SK-N-SH (cell line): ENCODE results near the gene LPCAT2. TPM values are rescaled to one million over a fixed set of nuclear protein-coding genes. Genes with fewer than 3 reads are reported as not detected.
A peak's percentile ranks its signal among the peaks of the same experiment; 100 is the strongest.

ENCODE experiments used
- CTCF ChIA-PET: fragments of 300-600, 350-600 bp; formaldehyde crosslinking; extraction: SDS; loops from one replicate; lab custom pipeline; 2021; lab: Yijun Ruan, JAX
- POLR2A ChIA-PET: fragments of 350-600 bp; sonication (Branson Sonifier 250); formaldehyde crosslinking; extraction: SDS; loops from one replicate; lab custom pipeline; 2020; ENCODE audit warnings: antibody characterized with exemption, inconsistent platforms; lab: Yijun Ruan, JAX
- DNase-seq: peaks from one replicate; pipeline ENCODE4 v3.0.0; 2012
- H2AFZ ChIP-seq: fragments of 200-600 bp; sonication (generic); 2 replicates; pipeline ENCODE4 v1.8.1; 2016; ENCODE audit warnings: antibody characterized with exemption, mild to moderate bottlenecking, low read depth
- H3F3A ChIP-seq: fragments of 200-600 bp; sonication (generic); replicated peaks from 2 replicates; pipeline ENCODE3; 2016; ENCODE audit warnings: antibody characterized with exemption, mild to moderate bottlenecking; ENCODE audit not compliant: insufficient read depth
- H3K27ac ChIP-seq, 2 experiments: fragments of 200-500 bp in 1 of 2; fragments of 200-600 bp in 1 of 2; sonication (Bioruptor generic) in 1 of 2; sonication (generic), shearing (Covaris generic) in 1 of 2; 2 replicates each; pipeline versions ENCODE4 v1.5.1 to v1.6.1; 2014 to 2016; ENCODE audit warnings: low read depth in 2 of 2, inconsistent platforms in 1 of 2, low read length in 1 of 2, mild to moderate bottlenecking in 1 of 2, mixed read lengths in 1 of 2
- H3K27me3 ChIP-seq: fragments of 200-600 bp; sonication (generic), shearing (Covaris generic); 2 replicates; pipeline ENCODE4 v1.6.1; 2016; ENCODE audit warnings: mixed run types; ENCODE audit not compliant: insufficient read depth
- H3K36me3 ChIP-seq, 2 experiments: fragments of 200-500 bp in 1 of 2; fragments of 200-600 bp in 1 of 2; sonication (Bioruptor generic) in 1 of 2; sonication (generic) in 1 of 2; replicated peaks in 1 of 2; 2 replicates each; pipeline versions ENCODE3 to v1.5.1; 2014 to 2016; ENCODE audit warnings: low read length in 1 of 2, mild to moderate bottlenecking in 1 of 2; ENCODE audit not compliant: insufficient read depth in 2 of 2, control insufficient read depth in 1 of 2
- H3K4me1 ChIP-seq, 2 experiments: fragments of 200-500 bp in 1 of 2; fragments of 200-600 bp in 1 of 2; sonication (Bioruptor generic) in 1 of 2; sonication (generic), shearing (Covaris generic) in 1 of 2; 2 replicates each; pipeline versions ENCODE4 v1.5.1 to v1.6.1; 2014 to 2016; ENCODE audit warnings: low read depth in 1 of 2, low read length in 1 of 2, mixed run types in 1 of 2; ENCODE audit not compliant: insufficient read depth in 2 of 2, control insufficient read depth in 1 of 2
- H3K4me2 ChIP-seq: fragments of 200-600 bp; sonication (generic), shearing (Covaris generic); 2 replicates; pipeline ENCODE4 v1.6.1; 2017; ENCODE audit warnings: mixed run types
- H3K4me3 ChIP-seq, 2 experiments: fragments of 200-500 bp in 1 of 2; fragments of 200-600 bp in 1 of 2; sonication (Bioruptor generic) in 1 of 2; sonication (generic), shearing (Covaris generic) in 1 of 2; 2 replicates each; pipeline versions ENCODE4 v1.5.1 to v1.8.1; 2014 to 2016; ENCODE audit warnings: low read depth in 2 of 2, inconsistent platforms in 1 of 2, low read length in 1 of 2, mild to moderate bottlenecking in 1 of 2, mixed read lengths in 1 of 2, moderate library complexity in 1 of 2
- H3K79me2 ChIP-seq: fragments of 200-600 bp; sonication (generic); 2 replicates; pipeline ENCODE4 v1.8.1; 2017; ENCODE audit warnings: mild to moderate bottlenecking; ENCODE audit not compliant: insufficient read depth
- H3K9ac ChIP-seq: fragments of 200-600 bp; sonication (generic); 2 replicates; pipeline ENCODE4 v1.6.1; 2017; ENCODE audit warnings: mixed run types
- H3K9me2 ChIP-seq: fragments of 200-600 bp; sonication (generic); 2 replicates; pipeline ENCODE4 v1.6.1; 2017; ENCODE audit warnings: mixed run types
- H3K9me3 ChIP-seq: fragments of 200-600 bp; sonication (generic); 2 replicates; pipeline ENCODE4 v1.6.1; 2017; ENCODE audit warnings: mixed run types, mild to moderate bottlenecking, moderate library complexity
- H4K20me1 ChIP-seq: fragments of 200-600 bp; sonication (generic); 2 replicates; pipeline ENCODE4 v1.6.1; 2017; ENCODE audit warnings: mild to moderate bottlenecking, mixed run types; ENCODE audit not compliant: insufficient read depth
- ELF1 ChIP-seq: IDR thresholded peaks from 2 replicates; pipeline ENCODE4 v1.4.0; 2012
- EP300 ChIP-seq, 2 experiments: IDR thresholded peaks; 2 replicates each; pipeline versions ENCODE4 v1.4.0 to v1.6.1; 2012; ENCODE audit warnings: borderline replicate concordance in 1 of 2, low read depth in 1 of 2, low read length in 1 of 2
- EZH2phosphoT487 ChIP-seq: fragments of 200-600 bp; sonication (generic); IDR thresholded peaks from 2 replicates; pipeline ENCODE4 v1.6.1; 2017; ENCODE audit warnings: low read depth, mixed run types, mild to moderate bottlenecking, antibody characterized with exemption, moderate library complexity, borderline replicate concordance
- FOSL2 ChIP-seq: IDR thresholded peaks from 2 replicates; pipeline ENCODE4 v1.4.0; 2012; ENCODE audit warnings: low read depth, mild to moderate bottlenecking, moderate library complexity, borderline replicate concordance
- FOXJ3 ChIP-seq: sonication (generic); formaldehyde crosslinking; IDR thresholded peaks from 2 replicates; pipeline ENCODE4 v1.5.1; 2020; ENCODE audit warnings: mild to moderate bottlenecking, missing genetic modification reagents
- FOXM1 ChIP-seq: IDR thresholded peaks from 2 replicates; pipeline ENCODE4 v1.4.0; 2012; ENCODE audit warnings: low read depth, mild to moderate bottlenecking
- GABPA ChIP-seq: IDR thresholded peaks from 2 replicates; pipeline ENCODE4 v1.4.0; 2012; ENCODE audit warnings: low read depth, mild to moderate bottlenecking
- GATA2 ChIP-seq: sonication (generic); formaldehyde crosslinking; IDR thresholded peaks from 2 replicates; pipeline ENCODE4 v1.5.0; 2020; ENCODE audit warnings: mild to moderate bottlenecking, missing genetic modification reagents
- JUND ChIP-seq: IDR thresholded peaks from 2 replicates; pipeline ENCODE4 v1.4.0; 2012
- MEF2A ChIP-seq: IDR thresholded peaks from 2 replicates; pipeline ENCODE4 v1.4.0; 2012; ENCODE audit warnings: low read depth, borderline replicate concordance
- MXI1 ChIP-seq: IDR thresholded peaks from 2 replicates; pipeline ENCODE4 v1.6.1; 2012; ENCODE audit warnings: mild to moderate bottlenecking, low read depth, low read length, improper control_type of control experiment
- NRF1 ChIP-seq: IDR thresholded peaks from 2 replicates; pipeline ENCODE4 v1.6.1; 2012; ENCODE audit warnings: low read depth, mild to moderate bottlenecking, low read length
- RCOR1 ChIP-seq: fragments of 150-350 bp; IDR thresholded peaks from 2 replicates; pipeline ENCODE4 v1.6.1; 2017; ENCODE audit warnings: antibody characterized with exemption, low read length
- REST ChIP-seq: IDR thresholded peaks from 2 replicates; pipeline ENCODE4 v1.6.1; 2012; ENCODE audit warnings: mild to moderate bottlenecking, low read depth, low read length, moderate library complexity
- RFX5 ChIP-seq: IDR thresholded peaks from 2 replicates; pipeline ENCODE4 v1.6.1; 2012; ENCODE audit warnings: mild to moderate bottlenecking, improper control_type of control experiment, low read length
- RXRA ChIP-seq: IDR thresholded peaks from 2 replicates; pipeline ENCODE4 v1.4.0; 2012; ENCODE audit warnings: low read depth, mild to moderate bottlenecking, borderline replicate concordance
- SIN3A ChIP-seq: IDR thresholded peaks from 2 replicates; pipeline ENCODE4 v1.6.1; 2012; ENCODE audit warnings: low read depth, mild to moderate bottlenecking, low read length, moderate library complexity, borderline replicate concordance
- TAF1 ChIP-seq: IDR thresholded peaks from 2 replicates; pipeline ENCODE4 v1.6.1; 2012; ENCODE audit warnings: low read depth, mild to moderate bottlenecking, low read length, moderate library complexity, borderline replicate concordance
- TCF12 ChIP-seq: IDR thresholded peaks from 2 replicates; pipeline ENCODE4 v1.4.0; 2012
- USF1 ChIP-seq: IDR thresholded peaks from 2 replicates; pipeline ENCODE4 v1.4.0; 2012; ENCODE audit warnings: low read depth, borderline replicate concordance
- USF2 ChIP-seq: fragments of 150-350 bp; IDR thresholded peaks from 2 replicates; pipeline ENCODE4 v1.6.1; 2017; ENCODE audit warnings: antibody characterized with exemption, low read length, low read depth, borderline replicate concordance
- YY1 ChIP-seq: IDR thresholded peaks from 2 replicates; pipeline ENCODE4 v1.4.0; 2012; ENCODE audit warnings: low read depth, mild to moderate bottlenecking
- WGBS: methylation state at CpG from one replicate; pipeline ENCODE4 v1.1.6; 2017; ENCODE audit warnings: low lambda C conversion rate; 5-methylcytosine and 5-hydroxymethylcytosine counted together
- polyA plus RNA-seq, 3 experiments: library from polyadenylated mRNA; depleted of rRNA; stranded (reverse); fragments of >200 nt; gene quantifications; 2 replicates each; pipeline ENCODE4 v1.2.3, GENCODE V29; 2012

The LPCAT2 gene
- polyA plus RNA-seq, 1 of the 3 experiments (the other 2 are of a cell fraction), result 9.1 TPM

- H3K36me3 ChIP-seq, result peaks cover 55 to 79% of the 10 kb centered on the region in 2 experiments
- H3K9me2 ChIP-seq, result no peaks in the 10 kb centered on the region
- H3K4me1 ChIP-seq, result peaks cover 51 to 65% of the 10 kb centered on the region in 2 experiments
- CTCF ChIA-PET, result interaction anchor here (0.8 to 2.2 kb wide), 3 partner anchors 31 to 210 kb away, joined by 3 to 11 read pairs (median 3); no protein-coding TSS in a partner anchor
- H2AFZ ChIP-seq, result no peak overlapping the region
- H3K4me3 ChIP-seq, result no peak overlapping the region
- H3F3A ChIP-seq, result peaks cover 84% of the 10 kb centered on the region
- TF ChIP-seq GATA2, result no peak
- TF ChIP-seq GABPA, result no peak
- no peak for TF ChIP-seq FOXM1
- TF ChIP-seq RCOR1, result no peak
- TF ChIP-seq MEF2A, result no peak
- TF ChIP-seq RXRA, result no peak
- no peak for TF ChIP-seq USF2
- no peak for TF ChIP-seq ELF1
- TF ChIP-seq FOSL2, result no peak
- no peak for TF ChIP-seq USF1
- TF ChIP-seq SIN3A, result no peak
- TF ChIP-seq EP300 (IDR thresholded peaks at IDR 0.05; ENCODE audit: borderline replicate concordance in 1 of 2, low read depth in 1 of 2, low read length in 1 of 2), result no peak
- TF ChIP-seq TCF12, result no peak
- TF ChIP-seq MXI1, result no peak
- H3K9me3 ChIP-seq, result no peaks in the 10 kb centered on the region
- DNase-seq, result no peak
- peaks cover 12% of the 10 kb centered on the region; the same call in 1 of the 2 replicates for H3K79me2 ChIP-seq
- no peak overlapping the region for H3K4me2 ChIP-seq
- WGBS, result 0% methylated on average over 1 of the region's 8 CpGs
- no peak overlapping the region for H3K9ac ChIP-seq
- POLR2A ChIA-PET, result interaction anchor here (0.9 kb wide), 1 partner anchor 156 kb away, joined by 3 read pairs; no protein-coding TSS in a partner anchor
- no peaks in the 10 kb centered on the region for H4K20me1 ChIP-seq
- no peaks in the 10 kb centered on the region for H3K27me3 ChIP-seq
- H3K27ac ChIP-seq, result peak overlapping the region; percentile 84 to 94
These were observed 12.2 kb upstream of the LPCAT2 start for GRCh38 chr16:55496509-55497145.

- Histone ChIP-seq H3K79me2 (peaks cover 13% of the 10 kb centered on the region; the same call in 1 of the 2 replicates), H4K20me1 (no peaks in the 10 kb centered on the region), H3K4me1 (peaks cover 61 to 74% of the 10 kb centered on the region in 2 experiments), H3K9ac (no peak overlapping the region; the same call in 1 of the 2 replicates), H3K9me3 (no peaks in the 10 kb centered on the region), H2AFZ (no peak overlapping the region), H3K9me2 (no peaks in the 10 kb centered on the region), H3F3A (peaks cover 93% of the 10 kb centered on the region), H3K27me3 (no peaks in the 10 kb centered on the region), H3K4me3 (no peak overlapping the region), H3K36me3 (peaks cover 59 to 79% of the 10 kb centered on the region in 2 experiments), H3K27ac (peak overlapping the region; percentile 67 to 94), H3K4me2 (no peak overlapping the region)
- TF ChIP-seq FOXJ3 (CRISPR knock-in tag) (no peak), TCF12 (no peak), NRF1 (no peak), TAF1 (no peak), EZH2phosphoT487 (no peak), JUND (no peak), YY1 (no peak), REST (no peak), SIN3A (no peak), RFX5 (no peak)
- CTCF ChIA-PET, result interaction anchor here (1.1 to 2.2 kb wide), 2 partner anchors 32 to 209 kb away, joined by 3 to 11 read pairs; no protein-coding TSS in a partner anchor
- POLR2A ChIA-PET, result no interaction called here
- WGBS, result 97% methylated on average over 3 of the region's 5 CpGs
- DNase-seq, result no peak
These were observed 11.3 kb upstream of the LPCAT2 start for GRCh38 chr16:55497558-55497957.
